Measurements from ENCODE around the gene VAMP2. TPM values are rescaled to one million over a fixed set of nuclear protein-coding genes. Genes with fewer than 3 reads are reported as not detected.

VAMP2 gene
- total and polyA plus RNA-seq, 2 of the 4 experiments (the other 2 are of a cell fraction): 2.3 to 33.3 TPM

GRCh38 chr17:8141741-8142140 lies 21.0 kb downstream of the VAMP2 start:
- dilution Hi-C loops (cut with HindIII; ENCODE audit: low sequenced_read_pairs, unreplicated experiment) (no loop called here), intact Hi-C loops (cut with micrococcal nuclease) (no loop called here), in situ Hi-C loops (cut with MboI; ENCODE audit: low sequenced_read_pairs) (no loop called here)
- H2BK15ac ChIP-seq (ENCODE audit: low read depth, low read length): no peak overlapping the region
- ATAC-seq (ENCODE audit: low read depth): no peak
- peaks cover 41% of the 10 kb centered on the region for H3K36me3 ChIP-seq (ENCODE audit: control insufficient read depth, insufficient read depth, low read length)
- ChIA-PET CTCF (interaction anchor here (0.6 kb wide), 1 partner anchor 9 kb away, joined by 3 read pairs; no protein-coding TSS in a partner anchor), POLR2A (ENCODE audit: unreplicated experiment) (no interaction called here)
- no peak overlapping the region for H4K91ac ChIP-seq (ENCODE audit: insufficient read depth, low read depth, low read length)
- WGBS, 2 experiments (ENCODE audit: extremely low coverage in 2 of 2, insufficient read length in 1 of 2): 91% methylated on average over 7 of the region's 11 CpGs; no CpG with 5 or more reads in 1 of the 2 experiments
- no peak overlapping the region for H3K4me3 ChIP-seq (ENCODE audit: insufficient read depth, low read depth, low read length)
- H2AK9ac ChIP-seq (replicated peaks; ENCODE audit: low read depth, low read length, poor library complexity): no peak overlapping the region
- DNase-seq: no peak
- no peak overlapping the region for H2BK5ac ChIP-seq (ENCODE audit: low read depth, low read length, poor library complexity, severe bottlenecking)
- no peak overlapping the region for H3K4ac ChIP-seq (ENCODE audit: low read depth, low read length)
- no peak overlapping the region for H3K27ac ChIP-seq (ENCODE audit: insufficient read depth, low read length)
- H3K79me1 ChIP-seq (ENCODE audit: low read depth in 1 of 2, low read length in 2 of 2): no peaks in the 10 kb centered on the region
- H4K5ac ChIP-seq (ENCODE audit: low read depth, low read length): no peak overlapping the region
- H2AK5ac ChIP-seq (ENCODE audit: low read depth, low read length): no peak overlapping the region
- H4K8ac ChIP-seq (ENCODE audit: low read depth in 2 of 2, low read length in 2 of 2): no peak overlapping the region
- H3K9me3 ChIP-seq (ENCODE audit: control insufficient read depth, insufficient read depth, low read length): no peaks in the 10 kb centered on the region
- peaks cover 8% of the 10 kb centered on the region for H4K20me1 ChIP-seq (ENCODE audit: insufficient read depth, low read length)
- H3K4me2 ChIP-seq (ENCODE audit: low read depth, low read length): no peak overlapping the region
- H2BK20ac ChIP-seq (ENCODE audit: low read depth, low read length): no peak overlapping the region
- H2AFZ ChIP-seq (replicated peaks; ENCODE audit: low read length, poor library complexity): no peak overlapping the region
- H3K9ac ChIP-seq (ENCODE audit: low read depth, low read length): no peak overlapping the region
- peaks cover 2% of the 10 kb centered on the region; the same call in 1 of the 2 replicates for H3K4me1 ChIP-seq (ENCODE audit: control insufficient read depth, insufficient read depth, low read length)
- TF ChIP-seq CEBPB (IDR thresholded peaks at IDR 0.05; ENCODE audit: low read depth, low read length): no peak
- TF ChIP-seq MAZ (IDR thresholded peaks at IDR 0.05; ENCODE audit: borderline replicate concordance, low read depth, low read length): no peak
- TF ChIP-seq USF2 (IDR thresholded peaks at IDR 0.05; ENCODE audit: low read depth, low read length): no peak
- no peak for TF ChIP-seq BHLHE40 (IDR thresholded peaks at IDR 0.05; ENCODE audit: low read depth, low read length)
- no peak for TF ChIP-seq NFE2L2 (IDR thresholded peaks at IDR 0.05; ENCODE audit: low read depth, low read length)
- H3K56ac ChIP-seq (ENCODE audit: extremely low read depth, insufficient read depth, low read length): no peak overlapping the region
- no peak overlapping the region for H2BK120ac ChIP-seq (ENCODE audit: low read depth, low read length)
- no TSS peak for BruUV-seq (replicated peaks)
- peaks cover 10% of the 10 kb centered on the region for H3K9me1 ChIP-seq (ENCODE audit: insufficient read depth, low read length)
- no peaks in the 10 kb centered on the region for H3K27me3 ChIP-seq (ENCODE audit: control insufficient read depth, insufficient read depth, low read length)
- no peak overlapping the region for H3K18ac ChIP-seq (ENCODE audit: low read depth, low read length)
- no peak overlapping the region for H3K23ac ChIP-seq (ENCODE audit: low read depth, low read length)
- H3K14ac ChIP-seq (replicated peaks; ENCODE audit: low read depth, low read length): no peak overlapping the region
